Fibroblast of the conjunctiva (primary cell): ENCODE results near the gene ASPSCR1.

Experiments used
- DNase-seq: peaks from one replicate; pipeline ENCODE4 v3.0.0-alpha.2; 2010; ENCODE audit warnings: low read depth

The ASPSCR1 gene

GRCh38 chr17:82041144-82041814 is 63.9 kb downstream of the ASPSCR1 start:
- DNase-seq, result no peak

GRCh38 chr17:82042649-82043048 is 65.2 kb downstream of the ASPSCR1 start:
- DNase-seq, result no peak

GRCh38 chr17:82043507-82043906 is 66.1 kb downstream of the ASPSCR1 start:
- no peak for DNase-seq

GRCh38 chr17:82045936-82046484 is 68.6 kb downstream of the ASPSCR1 start:
- no peak for DNase-seq

DNA sequence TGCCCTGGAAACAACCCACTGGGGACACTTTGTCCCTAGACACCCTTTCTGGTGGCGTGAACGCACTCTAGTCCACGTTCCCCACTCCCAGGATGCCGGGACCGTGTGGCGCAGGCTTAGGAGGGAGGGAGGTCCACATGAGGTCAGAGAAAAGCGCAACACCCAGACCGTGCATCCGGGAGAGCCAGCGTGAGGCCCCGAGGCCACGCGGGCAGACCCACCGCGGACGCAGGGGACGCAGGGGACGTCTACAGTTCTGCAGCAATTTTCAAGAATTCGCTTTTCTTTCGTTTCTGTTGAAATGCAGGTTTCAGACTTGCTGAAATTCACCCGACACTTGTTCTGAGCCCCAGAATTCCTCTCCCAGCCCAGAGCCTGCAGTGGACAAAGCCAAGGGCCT is 69.5 kb downstream of the ASPSCR1 start:
- no peak for DNase-seq

GRCh38 chr17:82047379-82047778 is 70.0 kb downstream of the ASPSCR1 start:
- no peak for DNase-seq

DNA sequence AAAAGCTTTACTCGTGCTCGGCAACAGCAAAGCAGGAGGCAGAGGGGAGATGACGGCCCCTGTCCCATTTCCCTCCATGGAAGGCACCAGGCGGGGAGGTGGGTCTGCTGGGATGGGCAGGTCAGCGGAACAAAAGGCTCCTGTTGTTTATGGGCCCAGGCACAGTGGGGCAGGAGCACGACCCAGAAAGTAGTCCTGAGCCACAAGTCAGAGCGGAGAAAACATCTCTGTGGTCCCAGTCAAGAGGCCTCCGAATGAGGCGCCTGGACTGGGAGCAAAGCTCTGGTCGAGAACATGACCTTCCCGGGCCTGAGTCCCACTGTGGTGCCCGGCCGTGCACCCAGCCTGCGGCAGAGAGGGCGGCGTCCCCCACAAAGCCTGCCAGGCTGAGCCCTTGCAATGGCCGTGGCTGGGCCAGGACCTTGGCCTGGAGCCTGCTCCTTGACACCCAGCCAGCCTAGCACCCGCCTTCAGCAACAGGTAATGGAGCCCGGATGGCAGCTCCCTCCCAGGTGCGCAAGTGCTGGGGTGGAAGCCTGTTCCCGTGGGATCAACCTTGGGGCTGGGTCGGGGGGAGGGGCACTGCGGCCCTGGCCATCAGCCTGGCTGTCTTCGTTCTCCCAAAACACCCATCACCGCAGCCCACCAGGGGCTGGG is 70.6 kb downstream of the ASPSCR1 start:
- DNase-seq, result no peak

DNA sequence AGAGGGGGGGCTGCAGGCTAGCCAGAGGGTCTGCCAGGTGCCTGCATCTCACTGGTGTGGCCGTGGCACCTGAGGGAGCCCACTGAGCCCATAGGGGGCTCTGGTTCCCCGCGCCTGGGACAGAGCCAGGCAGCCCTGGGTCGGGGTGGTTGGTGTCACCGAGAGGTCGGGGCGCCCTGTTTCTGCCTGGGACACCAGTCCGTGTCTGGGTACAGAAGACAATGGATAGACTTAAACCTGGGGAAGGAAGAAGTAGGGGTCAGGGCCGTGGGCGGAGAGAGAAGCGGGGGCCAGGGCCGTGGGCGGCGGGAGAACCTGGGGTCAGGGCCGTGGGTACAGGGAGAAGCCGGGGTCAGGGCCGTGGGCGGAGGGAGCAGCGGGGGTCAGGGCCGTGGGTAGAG is 71.1 kb downstream of the ASPSCR1 start:
- no peak for DNase-seq

- no peak for DNase-seq
Observed at GRCh38 chr17:82049106-82049505, 71.7 kb downstream of the ASPSCR1 start.

DNA sequence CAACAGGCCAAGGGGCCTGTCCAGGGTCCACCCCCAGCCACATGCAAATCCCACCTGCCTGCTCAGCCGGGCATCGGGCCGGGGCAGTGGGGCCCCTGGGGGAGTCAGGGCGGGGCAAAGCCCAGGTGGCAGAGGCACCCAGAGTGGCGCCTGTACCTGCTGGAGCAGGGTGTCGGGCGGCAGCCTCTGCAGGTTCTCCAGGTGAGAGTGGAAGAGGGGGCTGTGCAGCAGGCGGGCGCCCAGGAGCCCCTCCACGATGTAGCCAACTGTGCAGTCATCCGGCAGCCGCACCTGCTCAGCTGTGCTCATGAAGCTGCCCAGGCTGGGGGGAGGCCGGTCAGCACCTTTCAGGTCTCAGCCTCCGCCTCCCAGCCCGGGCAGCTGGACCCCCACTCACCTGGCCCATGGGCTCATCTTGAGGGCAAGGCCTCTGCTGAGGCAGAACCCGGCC is 72.1 kb downstream of the ASPSCR1 start:
- DNase-seq, result no peak

DNA sequence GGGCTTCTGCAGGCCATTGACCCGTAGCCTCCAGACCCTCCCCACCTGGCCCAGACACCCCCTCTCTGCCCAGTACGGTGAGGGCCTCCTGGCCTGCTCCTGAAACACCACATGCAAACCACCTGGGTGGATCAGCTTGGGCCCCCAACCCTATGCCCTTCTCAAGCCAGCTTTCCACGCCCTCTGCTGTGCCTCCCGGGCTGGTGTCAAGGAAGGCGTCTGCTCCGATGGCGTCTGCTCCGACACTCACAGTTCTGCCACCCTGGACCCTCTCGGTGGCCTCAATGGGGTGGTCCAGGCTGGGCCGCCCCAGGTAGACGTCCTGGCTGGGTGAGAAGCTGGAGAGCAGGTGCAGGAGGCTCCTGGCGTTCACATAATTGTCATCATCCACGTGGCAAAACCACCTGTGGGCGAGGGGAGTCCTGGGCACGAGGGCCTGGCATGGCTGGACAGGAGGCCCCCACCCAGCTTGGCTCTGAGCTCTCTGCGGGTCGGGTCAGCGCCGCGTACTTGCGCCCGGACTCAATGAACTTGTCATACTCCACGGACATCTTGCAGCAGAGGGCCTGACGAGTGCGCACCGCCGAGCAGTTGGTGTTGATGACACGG is 72.8 kb downstream of the ASPSCR1 start:
- no peak for DNase-seq

- DNase-seq, result no peak
Observed at GRCh38 chr17:82050761-82051641, 73.6 kb downstream of the ASPSCR1 start.

DNA sequence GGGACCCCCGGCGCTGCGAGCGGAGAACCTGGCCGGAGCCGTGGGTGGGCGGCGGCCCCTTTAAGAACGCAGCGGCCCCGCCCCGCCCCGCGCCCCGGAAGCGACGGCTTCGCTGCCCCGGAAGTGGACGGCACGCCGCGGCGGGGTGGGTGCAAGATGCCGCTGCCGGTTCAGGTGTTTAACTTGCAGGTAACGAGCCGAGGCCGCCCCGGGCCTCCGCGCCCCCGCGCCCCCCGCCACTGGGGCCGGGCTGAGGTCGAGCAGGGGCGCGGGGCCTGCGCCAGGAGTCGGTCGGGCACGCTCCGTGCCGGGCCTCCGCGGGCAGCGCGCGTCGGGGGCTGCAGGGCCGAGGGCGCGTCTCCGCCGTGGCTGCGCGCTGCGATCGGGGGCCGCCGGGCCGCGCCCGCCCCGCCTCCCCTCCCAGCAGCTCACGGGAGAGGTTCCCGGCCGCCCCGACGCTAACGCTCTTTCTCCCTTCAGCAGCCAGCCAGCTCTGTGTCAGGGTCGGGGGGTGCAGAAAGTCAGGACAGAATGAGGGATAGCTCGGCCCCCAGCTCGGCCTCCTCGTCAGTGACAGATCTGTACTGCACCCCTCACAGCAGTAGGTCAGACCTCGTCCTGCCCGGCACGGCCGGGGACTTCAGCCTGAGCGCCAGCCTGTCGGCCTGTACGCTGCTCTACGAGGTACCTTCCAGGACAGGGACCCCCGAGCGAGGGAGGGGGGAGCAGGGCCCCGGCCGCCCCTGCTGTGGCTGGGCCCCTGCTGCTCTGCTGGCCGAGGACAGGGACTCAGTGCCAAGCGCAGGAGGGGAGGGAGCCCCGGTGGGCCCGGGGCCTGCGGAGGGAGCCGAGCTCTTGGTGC is 74.6 kb downstream of the ASPSCR1 start, which contains the start of the genes GPS1 and RFNG:
TSS of gene GPS1 (plus strand) at position 123 of the 862 bp plus-strand sequence. CDS start at position 157, 34 bp downstream.
TSS of gene RFNG (minus strand) at position 36 of the 862 bp plus-strand sequence. CDS start 45 bp downstream, outside the sequence.
- no peak for DNase-seq

DNA sequence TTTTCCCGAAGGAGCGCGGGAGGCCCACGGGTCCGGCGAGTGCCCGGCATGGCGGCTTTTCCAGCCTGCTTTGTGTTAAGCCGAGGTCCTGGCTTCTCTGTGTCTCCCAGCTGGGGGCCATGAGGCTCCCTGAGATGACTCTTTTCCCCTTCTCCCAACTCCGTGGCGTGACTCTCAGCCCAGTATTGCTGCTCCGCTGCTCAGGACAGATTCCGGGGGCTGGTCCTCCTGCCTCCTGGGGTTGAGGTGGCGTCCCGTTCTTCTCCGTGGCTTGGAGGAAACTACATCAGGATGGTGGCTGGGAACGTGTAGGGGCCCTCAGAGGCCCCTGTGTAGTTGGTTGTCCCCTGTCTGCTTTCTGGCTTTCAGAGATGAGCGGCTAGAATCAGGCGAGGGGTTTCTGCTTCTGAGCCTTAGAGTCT is 75.2 kb downstream of the ASPSCR1 start:
- DNase-seq, result no peak

DNA sequence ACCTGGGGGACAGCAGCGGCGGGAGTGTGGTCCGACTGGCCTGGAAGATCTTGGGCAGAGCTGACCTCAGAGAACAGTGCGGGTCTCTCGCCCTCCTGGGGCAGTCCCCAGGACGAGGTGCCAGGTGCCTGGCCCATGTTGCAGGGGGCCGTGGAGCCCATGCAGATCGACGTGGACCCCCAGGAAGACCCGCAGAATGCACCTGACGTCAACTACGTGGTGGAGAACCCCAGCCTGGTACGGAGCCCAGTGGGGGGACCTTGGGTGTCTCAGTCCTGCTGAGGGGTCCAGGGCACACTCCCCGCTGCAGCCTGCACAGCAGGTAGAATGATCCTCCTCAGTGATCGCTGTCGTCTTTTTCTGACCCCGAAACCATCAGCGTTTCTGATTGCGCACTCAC is 75.7 kb downstream of the ASPSCR1 start:
- no peak for DNase-seq

DNA sequence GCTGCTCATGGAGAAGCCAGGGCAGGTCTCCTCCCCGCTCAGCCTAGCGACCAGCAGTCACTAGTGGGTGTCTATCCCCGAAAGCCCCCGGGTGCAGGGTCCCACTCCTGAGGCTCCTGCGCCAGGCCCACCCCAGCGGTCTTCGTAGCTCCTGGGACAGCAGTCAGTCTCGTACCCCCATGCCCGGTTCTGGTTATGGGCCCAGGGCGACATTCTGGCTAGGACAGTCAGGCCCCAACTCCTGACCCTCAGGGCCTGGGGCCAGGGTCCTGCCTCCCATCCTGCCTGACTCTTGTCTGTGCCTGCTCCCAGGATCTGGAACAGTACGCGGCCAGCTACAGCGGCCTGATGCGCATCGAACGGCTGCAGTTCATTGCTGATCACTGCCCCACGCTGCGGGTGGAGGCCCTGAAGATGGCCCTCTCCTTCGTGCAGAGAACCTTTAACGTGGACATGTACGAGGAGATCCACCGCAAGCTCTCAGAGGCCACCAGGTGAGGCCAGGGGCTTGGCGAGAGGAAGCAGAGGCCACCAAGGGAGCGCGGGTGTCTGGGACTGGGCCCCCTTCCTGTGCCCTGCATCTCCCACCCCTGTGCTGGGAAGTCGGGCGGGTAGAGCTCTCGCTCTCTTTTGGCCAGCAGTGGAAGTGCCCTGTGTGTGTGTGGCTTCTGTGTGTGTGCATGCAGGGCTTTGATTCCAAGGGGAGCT is 76.3 kb downstream of the ASPSCR1 start:
- no peak for DNase-seq

- DNase-seq, result no peak
Observed at GRCh38 chr17:82054351-82055022, 77.1 kb downstream of the ASPSCR1 start.

GRCh38 chr17:82055023-82055964 is 77.9 kb downstream of the ASPSCR1 start:
- no peak for DNase-seq
